Astrocyte of the cerebellum (primary cell): ENCODE results near the gene RTN4IP1.

ENCODE experiments used
- DNase-seq: peaks from one replicate; pipeline ENCODE4 v3.0.0-alpha.2; 2011; ENCODE audit warnings: low read depth
- H3K4me3 ChIP-seq: 2 replicates; pipeline ENCODE4 v1.5.1; 2011; ENCODE audit warnings: mild to moderate bottlenecking, low read depth, low read length, moderate library complexity
- CTCF ChIP-seq: IDR thresholded peaks from 2 replicates; pipeline ENCODE4 v1.5.1; 2012; ENCODE audit warnings: low read length, low read depth, moderate library complexity, mild to moderate bottlenecking; ENCODE audit errors: missing control alignments
- in situ Hi-C: cut with HindIII; loops from 2 replicates; pipeline ENCODE4 v1.10.0; 2017; ENCODE audit warnings: low sequenced_read_pairs

Gene RTN4IP1

GRCh38 chr6:106574741-106575458 is 54.4 kb downstream of the RTN4IP1 start:
- in situ Hi-C loops, result no loop called here
- peak; percentile 37 for DNase-seq
- no peak overlapping the region for H3K4me3 ChIP-seq

GRCh38 chr6:106572875-106573585 is 56.3 kb downstream of the RTN4IP1 start:
- in situ Hi-C loops, result no loop called here
- DNase-seq, result no peak
- no peak for TF ChIP-seq CTCF
- no peak overlapping the region for H3K4me3 ChIP-seq

More at GRCh38 chr6:106574741-106575458, 54.4 kb downstream of the RTN4IP1 start:
- TF ChIP-seq CTCF, result no peak

- in situ Hi-C loops, result no loop called here
- H3K4me3 ChIP-seq, result no peak overlapping the region
- DNase-seq, result no peak
- TF ChIP-seq CTCF, result no peak
These were observed 56.9 kb downstream of the RTN4IP1 start for GRCh38 chr6:106572436-106572835.

GRCh38 chr6:106569428-106569827 is 59.9 kb downstream of the RTN4IP1 start:
- in situ Hi-C loops, result no loop called here
- H3K4me3 ChIP-seq, result no peak overlapping the region
- no peak for DNase-seq
- TF ChIP-seq CTCF, result no peak

- no peak for TF ChIP-seq CTCF
- H3K4me3 ChIP-seq, result no peak overlapping the region
- DNase-seq, result no peak
- in situ Hi-C loops, result no loop called here
These were observed 60.8 kb downstream of the RTN4IP1 start for GRCh38 chr6:106568530-106568929.

GRCh38 chr6:106564476-106564875 is 64.8 kb downstream of the RTN4IP1 start:
- no peak for DNase-seq
- no peak for TF ChIP-seq CTCF
- no peak overlapping the region for H3K4me3 ChIP-seq
- in situ Hi-C loops, result loop anchor here (5.0 kb wide), 1 partner anchor 117 kb away; no protein-coding TSS in a partner anchor
